IMR-90 (cell line): Measurements from ENCODE around the gene RB1. TPM values are rescaled to one million over a fixed set of nuclear protein-coding genes. Genes with fewer than 3 reads are reported as not detected.

Source experiments
- ATAC-seq: fragments of 200-7000 bp; cut with Tn5 transposase; 2 replicates; pipeline ENCODE4 v1.9.1; 2020; ENCODE audit warnings: low read depth, mild to moderate bottlenecking, moderate library complexity
- BruUV-seq: library from RNA; stranded (reverse); fragments of 400-500 nt; replicated peaks from 2 replicates; lab custom pipeline; 2021; lab: Mats Ljungman, UMichigan
- CTCF ChIA-PET: fragments of 300-600 bp; formaldehyde crosslinking; extraction: SDS; loops from one replicate; lab custom pipeline; 2021; ENCODE audit warnings: antibody characterized with exemption; lab: Yijun Ruan, JAX
- POLR2A ChIA-PET: fragments of 300-600 bp; sonication (Branson Sonifier 250); formaldehyde crosslinking; loops from one replicate; lab custom pipeline; 2022; ENCODE audit warnings: antibody characterized with exemption; ENCODE audit not compliant: unreplicated experiment; lab: Charles Lee
- DNase-seq: peaks from one replicate; pipeline ENCODE4 v3.0.0; 2013
- H2AFZ ChIP-seq: replicated peaks from 2 replicates; pipeline ENCODE3; 2013; ENCODE audit warnings: low read length, mild to moderate bottlenecking; ENCODE audit not compliant: poor library complexity
- H2AK5ac ChIP-seq: 2 replicates; pipeline ENCODE4 v1.6.1; 2013; ENCODE audit warnings: low read depth, low read length, inconsistent platforms
- H2AK9ac ChIP-seq: replicated peaks from 2 replicates; pipeline ENCODE3; 2013; ENCODE audit warnings: mild to moderate bottlenecking, low read depth, low read length, moderate library complexity; ENCODE audit not compliant: poor library complexity
- H2BK120ac ChIP-seq: 2 replicates; pipeline ENCODE4 v1.6.1; 2013; ENCODE audit warnings: low read depth, low read length, inconsistent platforms
- H2BK15ac ChIP-seq: 3 replicates; pipeline ENCODE4 v1.6.1; 2013; ENCODE audit warnings: low read depth, low read length, inconsistent platforms
- H2BK20ac ChIP-seq: 2 replicates; pipeline ENCODE4 v1.6.1; 2013; ENCODE audit warnings: low read depth, mild to moderate bottlenecking, inconsistent platforms, low read length, moderate library complexity
- H2BK5ac ChIP-seq: 2 replicates; pipeline ENCODE4 v1.6.1; 2013; ENCODE audit warnings: mild to moderate bottlenecking, low read depth, low read length, inconsistent platforms; ENCODE audit not compliant: poor library complexity, severe bottlenecking
- H3K14ac ChIP-seq: replicated peaks from 2 replicates; pipeline ENCODE4 v1.6.1; 2013; ENCODE audit warnings: low read depth, low read length, inconsistent platforms
- H3K18ac ChIP-seq: 2 replicates; pipeline ENCODE4 v1.6.1; 2013; ENCODE audit warnings: low read depth, low read length, control low read depth
- H3K23ac ChIP-seq: 2 replicates; pipeline ENCODE4 v1.6.1; 2013; ENCODE audit warnings: low read depth, low read length, inconsistent platforms
- H3K27ac ChIP-seq: 2 replicates; pipeline ENCODE4 v1.5.1; 2013; ENCODE audit warnings: mild to moderate bottlenecking, control low read depth, low read length; ENCODE audit not compliant: insufficient read depth
- H3K27me3 ChIP-seq: 2 replicates; pipeline ENCODE4 v1.6.1; 2013; ENCODE audit warnings: low read length; ENCODE audit not compliant: control insufficient read depth, insufficient read depth
- H3K36me3 ChIP-seq: 2 replicates; pipeline ENCODE4 v1.6.1; 2013; ENCODE audit warnings: low read length, mixed read lengths; ENCODE audit not compliant: control insufficient read depth, insufficient read depth
- H3K4ac ChIP-seq: 2 replicates; pipeline ENCODE4 v1.6.1; 2013; ENCODE audit warnings: low read depth, low read length, inconsistent platforms
- H3K4me1 ChIP-seq: 2 replicates; pipeline ENCODE4 v1.6.1; 2013; ENCODE audit warnings: low read length, mixed read lengths; ENCODE audit not compliant: control insufficient read depth, insufficient read depth
- H3K4me2 ChIP-seq: 2 replicates; pipeline ENCODE4 v1.6.1; 2013; ENCODE audit warnings: low read depth, mild to moderate bottlenecking, control low read depth, low read length, moderate library complexity
- H3K4me3 ChIP-seq: 2 replicates; pipeline ENCODE4 v1.5.1; 2013; ENCODE audit warnings: low read depth, mild to moderate bottlenecking, control low read depth, low read length, moderate library complexity; ENCODE audit not compliant: insufficient read depth
- H3K56ac ChIP-seq: 2 replicates; pipeline ENCODE4 v1.6.1; 2013; ENCODE audit warnings: low read length, inconsistent platforms; ENCODE audit not compliant: insufficient read depth; ENCODE audit errors: extremely low read depth
- H3K79me1 ChIP-seq, 2 experiments: 2 replicates each; pipeline ENCODE4 v1.6.1; 2013; ENCODE audit warnings: low read length in 2 of 2, inconsistent platforms in 1 of 2, low read depth in 1 of 2
- H3K9ac ChIP-seq: 2 replicates; pipeline ENCODE4 v1.6.1; 2013; ENCODE audit warnings: low read depth, low read length, control low read depth
- H3K9me1 ChIP-seq: 2 replicates; pipeline ENCODE4 v1.6.1; 2013; ENCODE audit warnings: low read length, inconsistent platforms; ENCODE audit not compliant: insufficient read depth
- H3K9me3 ChIP-seq: 2 replicates; pipeline ENCODE4 v1.6.1; 2013; ENCODE audit warnings: low read length; ENCODE audit not compliant: control insufficient read depth, insufficient read depth
- H4K20me1 ChIP-seq: 2 replicates; pipeline ENCODE4 v1.6.1; 2013; ENCODE audit warnings: low read length, inconsistent platforms; ENCODE audit not compliant: insufficient read depth
- H4K5ac ChIP-seq: 2 replicates; pipeline ENCODE4 v1.6.1; 2013; ENCODE audit warnings: mild to moderate bottlenecking, low read depth, low read length, control low read depth
- H4K8ac ChIP-seq, 2 experiments: 2 replicates each; pipeline ENCODE4 v1.6.1; 2013; ENCODE audit warnings: low read depth in 2 of 2, low read length in 2 of 2, control low read depth in 1 of 2, inconsistent platforms in 1 of 2
- H4K91ac ChIP-seq: 2 replicates; pipeline ENCODE4 v1.6.1; 2013; ENCODE audit warnings: low read depth, low read length, inconsistent platforms; ENCODE audit not compliant: insufficient read depth
- CEBPB ChIP-seq: IDR thresholded peaks from 2 replicates; pipeline ENCODE4 v1.6.1; 2012; ENCODE audit warnings: low read depth, low read length, improper control_type of control experiment
- NFE2L2 ChIP-seq: fragments of 150-350 bp; IDR thresholded peaks from 2 replicates; pipeline ENCODE4 v1.6.1; 2016; ENCODE audit warnings: low read depth, mild to moderate bottlenecking, low read length
- RCOR1 ChIP-seq: IDR thresholded peaks from 2 replicates; pipeline ENCODE4 v1.6.1; 2012; ENCODE audit warnings: mild to moderate bottlenecking, low read length, improper control_type of control experiment; ENCODE audit not compliant: insufficient replicate concordance
- RFX5 ChIP-seq: IDR thresholded peaks from 2 replicates; pipeline ENCODE4 v1.8.0; 2012; ENCODE audit warnings: low read depth, mild to moderate bottlenecking, low read length, moderate library complexity
- WGBS, 2 experiments: methylation state at CpG; one replicate each; pipeline versions ENCODE4 v1.1.5 to v1.1.7; 2013; ENCODE audit warnings: missing lambda C conversion rate in 2 of 2; ENCODE audit not compliant: insufficient read length in 1 of 2; ENCODE audit errors: extremely low coverage in 2 of 2; 5-methylcytosine and 5-hydroxymethylcytosine counted together
- dilution Hi-C: fragments of 300-500 bp; cut with HindIII; formaldehyde crosslinking; loops from one replicate; pipeline ENCODE4 v1.14.3; 2018; ENCODE audit warnings: low sequenced_read_pairs; ENCODE audit not compliant: unreplicated experiment
- in situ Hi-C: fragments of 300-500 bp; cut with MboI; formaldehyde crosslinking; loops from 3 replicates; pipeline ENCODE4 v1.14.3; 2019; ENCODE audit warnings: low sequenced_read_pairs, inconsistent platforms, mixed read lengths
- intact Hi-C: fragments of 100-400 bp; cut with micrococcal nuclease; formaldehyde crosslinking; loops from 2 replicates; pipeline ENCODE4 v1.10.0; 2022
- polyA plus RNA-seq, 3 experiments: library from polyadenylated mRNA; depleted of rRNA; stranded (reverse); fragments of >200 nt; gene quantifications; 2 replicates each; pipeline ENCODE4 v1.2.3, GENCODE V29; 2012; ENCODE audit warnings: low replicate concordance in 1 of 3
- total RNA-seq: library from RNA; depleted of rRNA; stranded (reverse); fragments of >200 nt; gene quantifications from 2 replicates; pipeline ENCODE4 v1.2.3, GENCODE V29; 2012

The RB1 gene
- total and polyA plus RNA-seq, 2 of the 4 experiments (the other 2 are of a cell fraction) = 11.4 to 15.4 TPM

DNA sequence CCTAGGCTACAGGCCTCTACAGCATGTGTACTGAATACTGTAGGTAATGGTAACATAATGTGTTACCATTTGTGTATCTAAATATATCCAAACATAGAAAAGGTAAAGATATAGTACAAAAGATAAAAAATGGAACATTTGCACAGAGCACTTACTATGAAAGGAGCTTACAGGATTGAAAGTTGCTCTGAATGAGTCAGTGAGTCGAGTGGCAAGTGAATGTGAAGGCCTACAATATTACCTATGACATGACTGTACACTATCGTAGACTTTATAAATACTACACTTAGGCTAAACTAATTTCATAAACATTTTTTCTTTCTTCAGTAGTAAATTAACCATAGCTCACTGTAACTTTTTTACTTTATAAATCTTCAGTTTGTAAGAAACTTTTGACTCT lies 74.3 kb downstream of the RB1 start:
- no peak overlapping the region for H2AK9ac ChIP-seq
- no peak overlapping the region for H2BK15ac ChIP-seq
- H3K4me1 ChIP-seq = no peaks in the 10 kb centered on the region
- CTCF ChIA-PET = no interaction called here
- no peaks in the 10 kb centered on the region for H3K27me3 ChIP-seq
- no peak overlapping the region for H4K5ac ChIP-seq
- no peak overlapping the region for H2BK5ac ChIP-seq
- H2BK120ac ChIP-seq = no peak overlapping the region
- no peak overlapping the region for H3K56ac ChIP-seq
- no peak overlapping the region for H4K8ac ChIP-seq
- no peak overlapping the region for H3K27ac ChIP-seq
- no peak overlapping the region for H3K4me3 ChIP-seq
- no peak overlapping the region for H4K91ac ChIP-seq
- in situ Hi-C loops (no loop called here), dilution Hi-C loops (no loop called here), intact Hi-C loops (no loop called here)
- TF ChIP-seq NFE2L2 = no peak
- no peak for TF ChIP-seq CEBPB
- no peak for TF ChIP-seq RCOR1
- TF ChIP-seq RFX5 = no peak
- no peak overlapping the region for H3K9ac ChIP-seq
- H2BK20ac ChIP-seq = no peak overlapping the region
- no CpG with 5 or more reads among the region's 2 CpGs for WGBS, 2 experiments
- H3K79me1 ChIP-seq = no peaks in the 10 kb centered on the region; a peak in 1 of 4 replicates
- H4K20me1 ChIP-seq = no peaks in the 10 kb centered on the region
- H3K14ac ChIP-seq = no peak overlapping the region
- BruUV-seq = no TSS peak
- no peak overlapping the region for H2AFZ ChIP-seq
- no peak overlapping the region for H3K18ac ChIP-seq
- no peaks in the 10 kb centered on the region for H3K9me3 ChIP-seq
- no peak overlapping the region for H3K23ac ChIP-seq
- no peak overlapping the region for H3K4ac ChIP-seq
- POLR2A ChIA-PET = no interaction called here
- ATAC-seq (no peak), DNase-seq (peak; percentile 5)
- H2AK5ac ChIP-seq = no peak overlapping the region
- H3K4me2 ChIP-seq = no peak overlapping the region
- peaks cover 6% of the 10 kb centered on the region; the same call in 1 of the 2 replicates for H3K36me3 ChIP-seq
- no peaks in the 10 kb centered on the region for H3K9me1 ChIP-seq
